HEK293 (cell line): ENCODE measurements around the gene ZNF688.
A peak's percentile ranks its signal among the peaks of the same experiment; 100 is the strongest.

Source experiments
- CTCF ChIA-PET: fragments of 350-600 bp; formaldehyde crosslinking; extraction: SDS; loops from one replicate; lab custom pipeline; 2021; ENCODE audit warnings: antibody characterized with exemption; lab: Yijun Ruan, JAX
- POLR2A ChIA-PET: fragments of 300-600 bp; formaldehyde crosslinking; extraction: SDS; loops from one replicate; lab custom pipeline; 2020; ENCODE audit warnings: antibody characterized with exemption, inconsistent platforms; lab: Yijun Ruan, JAX
- H3K27ac ChIP-seq: fragments of 200-500 bp; sonication (Bioruptor generic); 2 replicates; pipeline ENCODE4 v1.5.1; 2014; ENCODE audit warnings: low read depth, low read length, control low read depth, inconsistent platforms; ENCODE audit errors: extremely low read depth
- H3K36me3 ChIP-seq, 2 experiments: fragments of 200-500 bp in 1 of 2; sonication (Bioruptor generic) in 1 of 2; 1 replicate in 1 of 2; 2 replicates in 1 of 2; pipeline ENCODE4 v1.5.1; 2014 to 2017; ENCODE audit warnings: inconsistent platforms in 2 of 2, low read length in 2 of 2; ENCODE audit not compliant: control insufficient read depth in 2 of 2, insufficient read depth in 1 of 2
- H3K4me1 ChIP-seq: fragments of 200-500 bp; sonication (Bioruptor generic); 2 replicates; pipeline ENCODE4 v1.5.1; 2014; ENCODE audit warnings: mild to moderate bottlenecking, low read length, inconsistent platforms; ENCODE audit not compliant: control insufficient read depth, insufficient read depth
- H3K4me3 ChIP-seq: 2 replicates; pipeline ENCODE4 v1.5.1; 2011; ENCODE audit warnings: low read depth, mild to moderate bottlenecking, control low read depth, low read length, moderate library complexity
- H3K9me3 ChIP-seq: fragments of 200-500 bp; sonication (Bioruptor generic); 2 replicates; pipeline ENCODE4 v1.5.1; 2014; ENCODE audit warnings: low read depth, low read length, inconsistent platforms; ENCODE audit not compliant: control insufficient read depth, insufficient read depth
- CTCF ChIP-seq: fragments of 450-650 bp; formaldehyde crosslinking; IDR thresholded peaks from 2 replicates; pipeline ENCODE4 v1.5.1; 2016; ENCODE audit warnings: missing biosample characterization, missing genetic modification characterization
- EGR2 ChIP-seq: fragments of 450-650 bp; formaldehyde crosslinking; IDR thresholded peaks from 2 replicates; pipeline ENCODE4 v1.5.1; 2016; ENCODE audit warnings: low read depth, missing biosample characterization, missing genetic modification characterization
- GLIS1 ChIP-seq: fragments of 450-650 bp; formaldehyde crosslinking; IDR thresholded peaks from 2 replicates; pipeline ENCODE4 v1.5.1; 2016; ENCODE audit warnings: missing biosample characterization, missing genetic modification characterization
- KLF17 ChIP-seq: fragments of 450-650 bp; formaldehyde crosslinking; IDR thresholded peaks from 2 replicates; pipeline ENCODE4 v1.5.1; 2016; ENCODE audit warnings: missing biosample characterization, missing genetic modification characterization
- PATZ1 ChIP-seq: fragments of 450-650 bp; formaldehyde crosslinking; IDR thresholded peaks from 2 replicates; pipeline ENCODE4 v1.5.1; 2016; ENCODE audit warnings: missing biosample characterization, missing genetic modification characterization
- PRDM10 ChIP-seq: fragments of 450-650 bp; formaldehyde crosslinking; IDR thresholded peaks from 2 replicates; pipeline ENCODE4 v1.5.1; 2016; ENCODE audit warnings: missing biosample characterization, missing genetic modification characterization
- WT1 ChIP-seq: fragments of 450-650 bp; formaldehyde crosslinking; IDR thresholded peaks from 2 replicates; pipeline ENCODE4 v1.5.1; 2016; ENCODE audit warnings: missing biosample characterization, missing genetic modification characterization
- ZBTB11 ChIP-seq: fragments of 450-650 bp; formaldehyde crosslinking; conservative IDR thresholded peaks from 2 replicates; pipeline ENCODE4 v1.5.1; 2016; ENCODE audit warnings: low read depth, missing biosample characterization, missing genetic modification characterization
- ZBTB26 ChIP-seq: fragments of 450-650 bp; formaldehyde crosslinking; optimal IDR thresholded peaks from 2 replicates; pipeline ENCODE3; 2016; ENCODE audit warnings: missing biosample characterization, mild to moderate bottlenecking, missing genetic modification characterization
- ZFHX2 ChIP-seq: fragments of 450-650 bp; formaldehyde crosslinking; conservative IDR thresholded peaks from 2 replicates; pipeline ENCODE4 v1.5.1; 2016; ENCODE audit warnings: missing biosample characterization, missing genetic modification characterization
- ZFP37 ChIP-seq: fragments of 450-650 bp; formaldehyde crosslinking; IDR thresholded peaks from 2 replicates; pipeline ENCODE4 v1.5.1; 2016; ENCODE audit warnings: missing biosample characterization, missing genetic modification characterization
- ZNF157 ChIP-seq: fragments of 450-650 bp; formaldehyde crosslinking; IDR thresholded peaks from 2 replicates; pipeline ENCODE4 v1.5.1; 2016; ENCODE audit warnings: missing biosample characterization, missing genetic modification characterization
- ZNF2 ChIP-seq: fragments of 450-650 bp; formaldehyde crosslinking; IDR thresholded peaks from 2 replicates; pipeline ENCODE4 v1.5.1; 2016; ENCODE audit warnings: missing biosample characterization, missing genetic modification characterization
- ZNF211 ChIP-seq: fragments of 450-650 bp; formaldehyde crosslinking; IDR thresholded peaks from 2 replicates; pipeline ENCODE4 v1.5.1; 2016; ENCODE audit warnings: low read depth, missing biosample characterization, missing genetic modification characterization
- ZNF391 ChIP-seq: fragments of 450-650 bp; formaldehyde crosslinking; IDR thresholded peaks from 2 replicates; pipeline ENCODE4 v1.5.1; 2016; ENCODE audit warnings: low read depth, missing biosample characterization, missing genetic modification characterization, borderline replicate concordance
- ZNF501 ChIP-seq: fragments of 450-650 bp; formaldehyde crosslinking; IDR thresholded peaks from 2 replicates; pipeline ENCODE4 v1.5.1; 2016; ENCODE audit warnings: missing biosample characterization, missing genetic modification characterization
- ZNF580 ChIP-seq: fragments of 450-650 bp; formaldehyde crosslinking; IDR thresholded peaks from 2 replicates; pipeline ENCODE4 v1.5.1; 2016; ENCODE audit warnings: missing biosample characterization, missing genetic modification characterization
- ZNF596 ChIP-seq: fragments of 450-650 bp; IDR thresholded peaks from 2 replicates; pipeline ENCODE4 v1.5.0; 2018; ENCODE audit warnings: missing biosample characterization, mild to moderate bottlenecking, missing genetic modification characterization, moderate library complexity
- ZNF600 ChIP-seq: fragments of 450-650 bp; formaldehyde crosslinking; IDR thresholded peaks from 2 replicates; pipeline ENCODE4 v1.5.1; 2016; ENCODE audit warnings: missing biosample characterization, missing genetic modification characterization
- ZNF654 ChIP-seq: fragments of 450-650 bp; formaldehyde crosslinking; IDR thresholded peaks from 2 replicates; pipeline ENCODE4 v1.5.1; 2016; ENCODE audit warnings: low read depth, missing biosample characterization, missing genetic modification characterization
- ZNF677 ChIP-seq: fragments of 450-650 bp; IDR thresholded peaks from 2 replicates; pipeline ENCODE4 v1.5.0; 2018; ENCODE audit warnings: missing biosample characterization, mild to moderate bottlenecking, missing genetic modification characterization, moderate library complexity
- ZNF792 ChIP-seq: fragments of 450-650 bp; formaldehyde crosslinking; IDR thresholded peaks from 2 replicates; pipeline ENCODE4 v1.5.1; 2016; ENCODE audit warnings: missing biosample characterization, missing genetic modification characterization

Gene ZNF688

GRCh38 chr16:30615358-30616091 lies 44.0 kb upstream of the ZNF688 start:
- Histone ChIP-seq H3K27ac (no peak overlapping the region), H3K4me3 (no peak overlapping the region), H3K9me3 (no peaks in the 10 kb centered on the region), H3K4me1 (no peaks in the 10 kb centered on the region), H3K36me3 (no peaks in the 10 kb centered on the region)
- ChIA-PET CTCF (interaction anchor here (0.6 to 5.8 kb wide), 42 partner anchors 8 to 521 kb away, joined by 3 to 79 read pairs (median 4); partner anchors contain the start of genes DCTPP1, SEPHS2, ZNF48 and ZNF771), POLR2A (interaction anchor here (0.9 to 2.0 kb wide), 6 partner anchors 12 to 245 kb away, joined by 3 to 8 read pairs (median 4); partner anchors contain the start of genes DCTPP1 and ZNF764)
- 0 out of 2 replicates have a peak, but pooled peaks have one; percentile 15 for TF ChIP-seq EGR2 (tag by site-specific recombination)
- peak; percentile 49; the same call in 1 of the 2 replicates for TF ChIP-seq ZNF391 (tag by site-specific recombination)
- TF ChIP-seq ZFP37 (tag by site-specific recombination): no peak
- peak; percentile 50; the same call in 1 of the 2 replicates for TF ChIP-seq KLF17 (tag by site-specific recombination)
- TF ChIP-seq CTCF (tag by site-specific recombination): peak; percentile 95
- peak; percentile 41; the same call in 1 of the 2 replicates for TF ChIP-seq ZBTB11 (tag by site-specific recombination)
- TF ChIP-seq ZNF596 (tag by site-specific recombination): no peak
- TF ChIP-seq PATZ1 (tag by site-specific recombination): peak; percentile 71
- TF ChIP-seq WT1 (tag by site-specific recombination): peak; percentile 17; the same call in 1 of the 2 replicates
- 0 out of 2 replicates have a peak, but pooled peaks have one; percentile 15 for TF ChIP-seq ZNF600 (tag by site-specific recombination)
- TF ChIP-seq ZNF792 (tag by site-specific recombination): no peak
- TF ChIP-seq ZNF677 (tag by site-specific recombination): 0 out of 2 replicates have a peak, but pooled peaks have one; percentile 30
- TF ChIP-seq ZNF211: no peak
- peak; percentile 67; the same call in 1 of the 2 replicates for TF ChIP-seq ZNF580 (tag by site-specific recombination)
- TF ChIP-seq ZBTB26 (tag by site-specific recombination): peak; percentile 27
- TF ChIP-seq ZNF654 (tag by site-specific recombination): peak; percentile 92
- TF ChIP-seq PRDM10 (tag by site-specific recombination): no peak
- peak; percentile 57 for TF ChIP-seq GLIS1 (tag by site-specific recombination)
- peak; percentile 45 for TF ChIP-seq ZFHX2 (tag by site-specific recombination)
- no peak for TF ChIP-seq ZNF157 (tag by site-specific recombination)
- TF ChIP-seq ZNF2 (tag by site-specific recombination): peak; percentile 90
- TF ChIP-seq ZNF501 (tag by site-specific recombination): 0 out of 2 replicates have a peak, but pooled peaks have one; percentile 71
